ENCODE results near the gene CEP55.
A peak's percentile ranks its signal among the peaks of the same experiment; 100 is the strongest.

CEP55 gene

GRCh38 chr10:93454736-93455135 is 41.7 kb upstream of the CEP55 start:
- no peak for TF ChIP-seq CTCF (conservative IDR thresholded peaks at IDR 0.05; ENCODE audit: low read depth, low read length)
- no peak for DNase-seq (ENCODE audit: low read depth)
- H3K4me3 ChIP-seq (ENCODE audit: low read depth, low read length), result no peak overlapping the region

- TF ChIP-seq CTCF (conservative IDR thresholded peaks at IDR 0.05; ENCODE audit: low read depth, low read length), result no peak
- DNase-seq (ENCODE audit: low read depth), result no peak
- no peak overlapping the region for H3K4me3 ChIP-seq (ENCODE audit: low read depth, low read length)
Observed at GRCh38 chr10:93456480-93456879, 39.9 kb upstream of the CEP55 start.

- DNase-seq (ENCODE audit: low read depth), result no peak
- H3K4me3 ChIP-seq (ENCODE audit: low read depth, low read length), result no peak overlapping the region
- no peak for TF ChIP-seq CTCF (conservative IDR thresholded peaks at IDR 0.05; ENCODE audit: low read depth, low read length)
Observed at GRCh38 chr10:93457511-93457910, 38.9 kb upstream of the CEP55 start.

GRCh38 chr10:93458821-93459257 is 37.6 kb upstream of the CEP55 start:
- TF ChIP-seq CTCF (conservative IDR thresholded peaks at IDR 0.05; ENCODE audit: low read depth, low read length), result no peak
- peak; percentile 100 for DNase-seq (ENCODE audit: low read depth)
- H3K4me3 ChIP-seq (ENCODE audit: low read depth, low read length), result no peak overlapping the region

GRCh38 chr10:93459466-93459865 is 36.9 kb upstream of the CEP55 start:
- no peak for TF ChIP-seq CTCF (conservative IDR thresholded peaks at IDR 0.05; ENCODE audit: low read depth, low read length)
- no peak for DNase-seq (ENCODE audit: low read depth)
- H3K4me3 ChIP-seq (ENCODE audit: low read depth, low read length), result no peak overlapping the region

GRCh38 chr10:93461109-93461806 is 35.2 kb upstream of the CEP55 start:
- no peak overlapping the region for H3K4me3 ChIP-seq (ENCODE audit: low read depth, low read length)
- DNase-seq (ENCODE audit: low read depth), result peak; percentile 59
- no peak for TF ChIP-seq CTCF (conservative IDR thresholded peaks at IDR 0.05; ENCODE audit: low read depth, low read length)

GRCh38 chr10:93461807-93462178 is 34.6 kb upstream of the CEP55 start:
- peak; percentile 76 for DNase-seq (ENCODE audit: low read depth)
- no peak overlapping the region for H3K4me3 ChIP-seq (ENCODE audit: low read depth, low read length)
- no peak for TF ChIP-seq CTCF (conservative IDR thresholded peaks at IDR 0.05; ENCODE audit: low read depth, low read length)

Measured in choroid plexus epithelial cell (primary cell).